Transverse colon (tissue), 4 donors: ENCODE measurements around the gene SDK1. TPM values are rescaled to one million over a fixed set of nuclear protein-coding genes. Genes with fewer than 3 reads are reported as not detected.

Source experiments
- DNase-seq: peaks from one replicate; pipeline ENCODE4 v3.0.0-alpha.2; 2019
- H3K27ac ChIP-seq, 4 donors: fragments of 200-600 bp; sonication (generic); 2 replicates each; pipeline ENCODE4 v1.5.1; 2016 to 2018; ENCODE audit warnings: inconsistent platforms in 4 of 4
- H3K27me3 ChIP-seq: fragments of 200-600 bp; sonication (generic); 2 replicates; pipeline ENCODE4 v1.5.1; 2017; ENCODE audit warnings: inconsistent platforms
- H3K36me3 ChIP-seq, 4 donors: fragments of 200-600 bp; sonication (generic); 2 replicates each; pipeline ENCODE4 v1.5.1; 2017 to 2019; ENCODE audit warnings: inconsistent platforms in 4 of 4
- H3K4me1 ChIP-seq, 4 donors: fragments of 200-600 bp; sonication (generic); 2 replicates each; pipeline ENCODE4 v1.5.1; 2017 to 2020; ENCODE audit warnings: inconsistent platforms in 4 of 4
- H3K4me3 ChIP-seq, 4 donors: fragments of 200-600 bp; sonication (generic); 1 replicate in 1 of 4; 2 replicates in 3 of 4; pipeline versions ENCODE4 v1.5.1 to v1.6.1; 2017 to 2019; ENCODE audit warnings: inconsistent platforms in 4 of 4
- H3K9me3 ChIP-seq, 2 donors: fragments of 200-600 bp; sonication (generic); 2 replicates each; pipeline ENCODE4 v1.5.1; 2017 to 2019; ENCODE audit warnings: inconsistent platforms in 2 of 2
- EP300 ChIP-seq: sonication (generic); formaldehyde crosslinking; IDR thresholded peaks from one replicate; pipeline ENCODE4 v1.6.1; 2017; ENCODE audit warnings: antibody characterized with exemption, low read depth
- POLR2A ChIP-seq: fragments of 450-650 bp; IDR thresholded peaks from one replicate; pipeline ENCODE4 v1.6.1; 2016; ENCODE audit warnings: antibody characterized with exemption, mild to moderate bottlenecking, moderate library complexity
- POLR2AphosphoS5 ChIP-seq, 3 donors: sonication (generic); formaldehyde crosslinking; IDR thresholded peaks; one replicate each; pipeline ENCODE4 v1.6.1; 2016; ENCODE audit warnings: antibody characterized with exemption in 3 of 3
- WGBS, 2 donors: methylation state at CpG; one replicate each; pipeline ENCODE4 v1.1.5; 2018; ENCODE audit warnings: low coverage in 1 of 2; 5-methylcytosine and 5-hydroxymethylcytosine counted together
- in situ Hi-C, 4 donors: fragments of 200-750 bp; cut with MboI; loops; one replicate each; pipeline versions ENCODE4 v1.15.0 to v1.15.1; 2017; ENCODE audit warnings: low sequenced_read_pairs in 3 of 4, low pct_ligation_motif_present in 1 of 4, low pct_unique_long_range_greater_than_20kb in 1 of 4
- intact Hi-C: fragments of 100-400 bp; cut with DNase I; formaldehyde crosslinking; loops from one replicate; pipeline ENCODE4 v1.15.1; 2023; ENCODE audit warnings: low total_unique reads
- total RNA-seq, 4 donors: library from RNA; depleted of rRNA; stranded (reverse); fragments of >200 nt; gene quantifications; one replicate each; pipeline ENCODE4 v1.1.0, GENCODE V29; 2016
- TF ChIP-seq, protein P1 (sequence below), 5 experiments: fragments of 200-600 bp in 3 of 5; fragments of 450-650 bp in 2 of 5; sonication (generic) in 3 of 5; IDR thresholded peaks; 1 replicate in 2 of 5; 2 replicates in 3 of 5; pipeline ENCODE4 v1.5.1; 2016 to 2017; ENCODE audit warnings: antibody characterized with exemption in 5 of 5, inconsistent platforms in 3 of 5, mild to moderate bottlenecking in 2 of 5, moderate library complexity in 1 of 5

The SDK1 gene
- total RNA-seq, 4 donors from 2014 or later = 4.0 to 8.6 (median 5.4) TPM

DNA sequence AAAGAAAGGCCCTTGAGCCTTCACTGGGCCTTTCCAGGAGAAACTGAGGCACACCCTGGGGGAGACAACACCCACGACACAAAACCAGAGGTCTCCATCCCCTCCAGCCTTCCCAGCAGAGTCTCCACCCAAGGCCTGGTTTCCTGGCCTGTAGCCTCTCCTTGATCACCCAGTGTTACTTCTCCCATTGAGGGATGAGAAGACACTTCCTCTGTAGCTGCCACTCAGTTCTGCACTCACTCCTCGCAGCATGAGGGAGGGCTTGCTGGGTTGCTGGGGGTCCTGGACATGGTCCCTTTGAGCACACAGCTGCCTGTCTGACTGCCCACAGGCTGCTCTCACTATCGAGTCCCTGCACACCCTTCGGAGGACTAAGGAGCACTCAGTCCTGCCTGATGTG is 943.0 kb downstream of the SDK1 start:
- Histone ChIP-seq H3K27me3 (no peaks in the 10 kb centered on the region), H3K4me3 (no peak overlapping the region), H3K4me1 (no peaks in the 10 kb centered on the region), H3K9me3 (no peaks in the 10 kb centered on the region), H3K27ac (no peak overlapping the region), H3K36me3 (no peaks in the 10 kb centered on the region)
- TF ChIP-seq POLR2AphosphoS5 (IDR thresholded peaks at IDR 0.05) = no peak
- TF ChIP-seq, protein P1, sequence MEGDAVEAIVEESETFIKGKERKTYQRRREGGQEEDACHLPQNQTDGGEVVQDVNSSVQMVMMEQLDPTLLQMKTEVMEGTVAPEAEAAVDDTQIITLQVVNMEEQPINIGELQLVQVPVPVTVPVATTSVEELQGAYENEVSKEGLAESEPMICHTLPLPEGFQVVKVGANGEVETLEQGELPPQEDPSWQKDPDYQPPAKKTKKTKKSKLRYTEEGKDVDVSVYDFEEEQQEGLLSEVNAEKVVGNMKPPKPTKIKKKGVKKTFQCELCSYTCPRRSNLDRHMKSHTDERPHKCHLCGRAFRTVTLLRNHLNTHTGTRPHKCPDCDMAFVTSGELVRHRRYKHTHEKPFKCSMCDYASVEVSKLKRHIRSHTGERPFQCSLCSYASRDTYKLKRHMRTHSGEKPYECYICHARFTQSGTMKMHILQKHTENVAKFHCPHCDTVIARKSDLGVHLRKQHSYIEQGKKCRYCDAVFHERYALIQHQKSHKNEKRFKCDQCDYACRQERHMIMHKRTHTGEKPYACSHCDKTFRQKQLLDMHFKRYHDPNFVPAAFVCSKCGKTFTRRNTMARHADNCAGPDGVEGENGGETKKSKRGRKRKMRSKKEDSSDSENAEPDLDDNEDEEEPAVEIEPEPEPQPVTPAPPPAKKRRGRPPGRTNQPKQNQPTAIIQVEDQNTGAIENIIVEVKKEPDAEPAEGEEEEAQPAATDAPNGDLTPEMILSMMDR (IDR thresholded peaks at IDR 0.05) = no peak
- no peak for TF ChIP-seq EP300
- intact Hi-C loops = no loop called here
- 80 to 90% methylated on average over 1 to 4 of the region's 4 CpGs for WGBS, 2 donors
- DNase-seq = no peak
- in situ Hi-C loops = no loop called here

DNA sequence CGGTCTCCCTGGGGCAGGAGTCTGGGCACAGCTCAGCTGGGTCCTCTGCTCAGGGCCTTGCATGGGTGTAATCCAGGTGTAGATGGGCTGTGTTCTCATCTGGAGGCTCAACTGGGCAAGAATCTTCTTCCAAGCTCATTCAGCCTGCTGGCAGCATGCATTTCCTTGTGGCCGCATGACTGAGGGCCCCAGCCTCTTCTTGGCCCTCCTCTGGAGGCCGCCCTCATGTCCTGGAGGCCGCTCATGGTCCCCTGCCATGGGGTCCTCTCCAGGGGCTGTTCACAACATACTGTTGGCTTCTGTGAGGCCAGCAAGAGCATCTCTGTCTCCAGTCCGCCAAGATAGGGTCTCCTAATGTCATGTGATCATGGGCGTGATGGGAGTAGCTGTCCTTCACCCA is 943.6 kb downstream of the SDK1 start:
- intact Hi-C loops = no loop called here
- Histone ChIP-seq H3K4me1 (no peaks in the 10 kb centered on the region), H3K9me3 (no peaks in the 10 kb centered on the region), H3K4me3 (no peak overlapping the region), H3K27ac (no peak overlapping the region), H3K36me3 (no peaks in the 10 kb centered on the region), H3K27me3 (no peaks in the 10 kb centered on the region)
- in situ Hi-C loops = no loop called here
- TF ChIP-seq, protein P1 (IDR thresholded peaks at IDR 0.05) = no peak
- TF ChIP-seq POLR2A (no peak), POLR2AphosphoS5 (IDR thresholded peaks at IDR 0.05) (no peak), EP300 (no peak)
- DNase-seq = no peak
- WGBS, 2 donors = 89% methylated on average over 6 of the region's 6 CpGs; no CpG with 5 or more reads in 1 of the 2 donors

DNA sequence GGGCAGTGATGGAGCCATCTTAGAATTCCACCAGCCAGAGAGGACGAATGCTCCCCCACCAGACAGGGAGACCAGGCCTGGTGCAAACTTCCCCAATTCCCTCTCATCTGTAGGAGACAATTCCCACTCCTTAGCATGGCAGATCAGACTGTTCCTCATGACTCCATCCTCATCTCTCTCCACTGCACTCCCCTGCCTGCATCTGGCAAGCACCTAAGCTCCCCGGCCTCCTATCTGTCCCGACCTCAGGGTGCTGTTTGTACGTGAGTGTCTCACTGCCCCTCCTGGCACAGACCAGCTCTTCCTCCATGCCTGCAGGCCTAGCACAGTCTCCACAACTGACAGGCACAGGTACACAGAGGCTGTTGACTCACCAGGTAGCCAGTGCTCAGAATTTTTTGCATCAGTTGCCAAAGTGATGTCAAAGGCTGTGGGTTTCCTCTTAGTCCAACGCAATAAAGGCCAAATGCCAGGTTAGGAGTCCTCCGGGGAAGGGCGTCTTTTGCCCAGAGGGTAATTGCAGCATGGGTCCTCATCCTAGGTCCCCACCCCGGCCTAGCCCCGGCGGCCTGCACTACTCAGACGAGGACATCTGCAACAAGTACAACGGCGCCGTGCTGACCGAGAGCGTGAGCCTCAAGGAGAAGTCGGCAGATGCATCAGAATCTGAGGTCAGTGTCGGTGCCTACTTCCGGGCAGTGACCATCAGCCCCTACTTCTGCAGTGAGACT is 944.2 kb downstream of the SDK1 start:
- in situ Hi-C loops = no loop called here
- Histone ChIP-seq H3K27ac (no peak overlapping the region), H3K27me3 (no peaks in the 10 kb centered on the region), H3K9me3 (no peaks in the 10 kb centered on the region), H3K4me3 (no peak overlapping the region), H3K36me3 (no peaks in the 10 kb centered on the region), H3K4me1 (no peaks in the 10 kb centered on the region)
- WGBS, 2 donors = 90% methylated on average over 19 of the region's 19 CpGs; no CpG with 5 or more reads in 1 of the 2 donors
- no peak for DNase-seq
- TF ChIP-seq POLR2AphosphoS5 (IDR thresholded peaks at IDR 0.05) (no peak), EP300 (no peak), POLR2A (no peak)
- TF ChIP-seq, protein P1 (IDR thresholded peaks at IDR 0.05) = no peak
- intact Hi-C loops = no loop called here

DNA sequence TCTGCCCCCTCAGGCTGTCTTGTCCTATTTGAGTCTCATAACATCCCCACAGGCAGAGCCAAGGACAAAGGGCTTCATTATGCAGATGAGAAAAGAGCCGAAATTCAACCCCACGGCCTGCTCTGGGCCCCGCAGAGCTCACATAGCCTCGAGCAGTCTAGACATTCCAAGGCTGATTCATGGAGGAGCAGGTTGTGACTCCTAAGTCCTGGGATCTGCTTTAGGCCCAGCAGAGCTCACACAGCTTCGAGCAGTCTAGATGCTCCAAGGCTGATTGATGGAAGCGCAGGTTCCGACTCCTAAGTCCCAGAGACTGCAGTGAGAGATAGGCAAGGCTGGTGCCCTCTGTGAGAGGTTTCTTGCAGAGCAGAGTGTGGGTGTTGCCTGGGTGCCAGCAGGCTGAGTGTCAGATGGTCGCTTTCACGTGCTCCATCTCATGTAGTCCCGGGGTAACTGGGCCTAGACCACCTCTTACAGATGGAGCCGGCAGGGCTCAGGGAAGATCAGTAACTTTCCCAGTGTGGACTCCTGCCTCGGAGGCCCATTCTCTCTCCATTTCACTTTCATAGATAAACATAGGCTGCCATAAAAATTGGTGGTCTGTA is 944.9 kb downstream of the SDK1 start:
- in situ Hi-C loops = no loop called here
- 84% methylated on average over 12 of the region's 12 CpGs; no CpG with 5 or more reads in 1 of the 2 donors for WGBS, 2 donors
- H3K9me3 ChIP-seq = no peaks in the 10 kb centered on the region

More for the DNA sequence above, 944.9 kb downstream of the SDK1 start:
- intact Hi-C loops = no loop called here
- TF ChIP-seq POLR2AphosphoS5 (IDR thresholded peaks at IDR 0.05) (no peak), POLR2A (no peak)
- TF ChIP-seq, protein P1 (IDR thresholded peaks at IDR 0.05) = no peak
- no peaks in the 10 kb centered on the region for H3K36me3 ChIP-seq
- H3K4me3 ChIP-seq = no peak overlapping the region
- no peaks in the 10 kb centered on the region for H3K4me1 ChIP-seq
- no peak for DNase-seq
- H3K27me3 ChIP-seq = no peaks in the 10 kb centered on the region
- H3K27ac ChIP-seq = no peak overlapping the region
